T-helper 2 cell treated with Interferon-gamma antibody and Interleukin-4, amounts not matched to agents 100 ng/mL and 5 ng/mL, for 36 hours (primary cell): ENCODE measurements around the gene DCP1A. TPM values are rescaled to one million over a fixed set of nuclear protein-coding genes. Genes with fewer than 3 reads are reported as not detected.

ENCODE experiments used
- intact Hi-C: fragments of 100-400 bp; cut with micrococcal nuclease; formaldehyde crosslinking; loops from one replicate; pipeline ENCODE4 v1.15.1; 2023
- total RNA-seq: library from RNA; stranded (reverse); gene quantifications from 2 replicates; pipeline ENCODE4 v1.2.3, GENCODE V29; 2022

The DCP1A gene
- total RNA-seq, 1 donor from 2014 or later = 30.7 TPM

DNA sequence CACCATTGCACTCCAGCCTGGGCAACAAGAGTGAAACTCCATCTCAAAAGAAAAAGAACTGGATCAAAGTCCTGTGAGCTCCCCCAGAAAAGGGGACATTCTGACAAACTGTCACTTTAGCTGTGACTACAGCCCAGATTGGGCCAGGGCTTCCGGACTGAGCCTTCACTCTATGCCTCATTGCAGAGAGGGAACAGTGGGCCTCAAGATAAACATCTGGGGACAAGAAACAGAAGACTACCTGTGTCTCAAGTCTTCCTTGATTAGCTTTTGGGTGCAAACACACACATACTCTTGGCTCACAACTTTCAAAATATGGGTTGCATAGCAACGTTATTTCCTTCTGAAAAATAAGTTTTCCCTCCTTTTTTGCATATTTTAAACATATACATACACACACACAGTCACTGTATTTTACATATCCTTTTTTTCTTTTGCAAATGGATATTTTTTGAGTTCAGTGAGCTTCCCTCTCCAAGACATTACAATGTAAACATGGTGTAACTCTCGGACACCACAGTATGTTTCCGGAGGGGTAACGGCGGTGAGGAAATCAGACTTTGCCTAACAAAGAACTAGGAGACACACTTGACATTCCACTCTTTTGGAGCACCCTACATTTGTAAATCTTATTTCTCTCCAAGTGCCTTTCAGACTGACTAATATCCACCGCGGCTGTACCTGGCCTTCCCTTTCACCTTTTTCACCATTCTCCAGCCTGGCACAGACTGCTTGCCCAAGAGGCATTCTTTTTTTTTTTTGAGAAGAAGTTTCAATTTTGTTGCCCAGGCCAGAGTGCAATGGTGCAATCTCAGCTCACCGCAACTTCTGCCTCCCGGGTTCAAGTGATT, 95.0 kb downstream of the DCP1A start:
- intact Hi-C loops = loop anchor here (10.0 kb wide), 1 partner anchor 568 kb away; the partner anchor contains the start of genes GNL3 and PBRM1

DNA sequence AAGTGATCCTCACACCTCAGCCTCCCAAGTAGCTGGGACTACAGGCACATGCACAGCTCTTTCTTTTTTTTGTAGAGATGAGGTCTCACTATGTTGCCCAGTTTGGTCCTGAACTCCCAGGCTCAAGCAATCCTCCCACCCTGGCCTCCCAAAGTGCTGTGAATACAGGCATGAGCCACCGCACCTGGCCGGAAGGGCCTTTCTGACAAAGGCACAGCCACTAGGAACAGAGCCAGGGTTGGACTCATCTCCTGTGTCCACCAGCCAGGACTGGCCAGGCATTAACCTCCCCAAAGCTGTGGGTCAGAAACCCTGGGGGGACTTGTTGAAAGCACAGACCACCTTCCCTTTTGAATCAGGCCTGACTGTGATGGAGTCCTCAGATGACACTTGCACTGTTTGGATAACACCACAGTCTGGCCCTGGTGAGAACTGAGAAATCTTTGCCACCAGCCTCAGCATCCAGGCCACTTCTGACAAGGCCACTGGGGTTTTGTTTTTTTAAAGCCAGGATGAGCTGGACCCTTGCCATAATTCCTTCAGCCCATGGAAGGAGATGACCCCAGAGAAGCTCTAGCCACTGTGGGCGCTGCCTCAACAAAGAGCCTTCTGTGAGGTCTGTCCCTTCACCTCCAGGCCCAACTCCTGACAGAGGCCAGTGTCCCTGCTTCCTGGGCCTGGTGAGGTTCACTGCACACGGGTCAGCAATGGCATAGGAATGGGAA, 96.3 kb downstream of the DCP1A start:
- intact Hi-C loops = loop anchor here (10.0 kb wide), 1 partner anchor 566 kb away; the partner anchor contains the start of genes GNL3 and PBRM1

DNA sequence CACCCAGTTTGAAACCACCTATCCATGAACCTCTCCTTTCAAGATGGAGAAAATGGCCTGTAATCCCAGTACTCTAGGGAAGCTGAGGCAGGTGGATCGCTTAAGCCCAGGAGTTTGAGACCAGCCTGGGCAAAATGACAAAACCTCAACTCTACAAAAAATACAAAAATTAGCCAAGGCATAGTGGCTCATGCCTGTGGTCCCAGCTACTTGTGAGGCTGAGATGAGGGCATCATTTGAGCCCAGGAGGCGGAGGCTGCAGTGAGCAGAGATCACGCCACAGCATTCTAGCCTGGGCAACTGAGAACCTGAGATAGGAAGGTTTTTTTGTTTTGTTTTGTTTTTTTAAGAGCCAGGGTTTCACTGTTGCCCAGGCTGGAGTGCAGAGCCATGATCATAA, 96.9 kb downstream of the DCP1A start:
- intact Hi-C loops = loop anchor here (10.0 kb wide), 1 partner anchor 566 kb away; the partner anchor contains the start of genes GNL3 and PBRM1

DNA sequence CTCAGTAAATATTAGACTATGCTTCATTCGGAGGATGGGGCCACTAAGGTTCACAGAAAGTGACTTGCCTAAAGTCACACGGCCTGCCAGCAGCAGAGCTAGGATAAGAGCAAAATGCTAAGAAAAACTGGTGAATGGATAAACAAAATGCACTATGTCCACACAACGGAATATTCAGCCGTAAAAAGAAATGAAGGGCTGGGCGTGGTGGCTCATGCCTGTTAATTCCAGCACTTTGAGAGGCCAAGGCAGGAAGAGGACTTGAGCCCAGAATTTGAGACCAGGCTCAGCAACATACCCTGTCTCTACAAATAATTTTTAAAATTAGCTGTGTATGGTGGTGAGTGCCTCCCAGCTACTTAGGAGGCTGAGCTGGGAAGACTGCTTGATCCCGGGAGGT, 99.2 kb downstream of the DCP1A start:
- intact Hi-C loops = no loop called here

DNA sequence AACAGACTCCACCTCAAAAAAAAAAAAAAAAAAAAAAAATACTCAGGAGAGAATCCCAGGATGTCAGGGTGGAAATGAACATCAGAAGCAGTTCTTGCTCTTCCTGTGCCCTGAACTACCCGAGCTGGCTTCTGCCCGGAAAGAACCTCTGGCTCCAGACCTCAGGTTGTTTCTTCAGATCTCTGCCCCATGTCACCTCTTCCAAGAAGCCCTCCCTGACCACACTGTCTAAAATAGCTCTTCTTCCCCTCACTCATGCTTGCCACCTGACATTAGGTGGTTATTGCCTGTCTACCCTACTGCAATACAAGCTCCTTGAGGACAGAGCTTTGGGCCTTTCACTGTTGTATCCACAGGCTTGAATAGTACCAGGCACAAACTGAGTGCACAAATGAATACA, 99.7 kb downstream of the DCP1A start:
- intact Hi-C loops = no loop called here

DNA sequence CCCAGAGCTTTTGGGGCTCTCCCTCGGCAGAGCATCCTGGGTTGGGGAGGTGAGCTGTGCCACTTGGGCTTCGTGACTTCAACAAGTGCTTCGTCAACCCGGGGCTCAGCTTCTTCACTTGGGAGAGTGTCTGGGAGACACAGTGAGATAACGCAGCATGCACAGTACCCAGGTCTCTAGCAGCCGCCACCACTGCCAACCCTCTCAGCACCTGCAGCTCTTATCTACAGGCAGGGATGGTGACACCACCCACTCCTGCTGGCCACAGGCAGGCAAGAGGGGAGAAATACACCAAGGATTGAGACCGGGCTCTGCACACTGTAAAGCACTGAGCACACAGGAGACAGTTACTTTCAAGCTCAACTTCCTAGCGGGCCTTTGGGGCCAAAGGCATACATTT, 103.1 kb downstream of the DCP1A start:
- intact Hi-C loops = no loop called here

DNA sequence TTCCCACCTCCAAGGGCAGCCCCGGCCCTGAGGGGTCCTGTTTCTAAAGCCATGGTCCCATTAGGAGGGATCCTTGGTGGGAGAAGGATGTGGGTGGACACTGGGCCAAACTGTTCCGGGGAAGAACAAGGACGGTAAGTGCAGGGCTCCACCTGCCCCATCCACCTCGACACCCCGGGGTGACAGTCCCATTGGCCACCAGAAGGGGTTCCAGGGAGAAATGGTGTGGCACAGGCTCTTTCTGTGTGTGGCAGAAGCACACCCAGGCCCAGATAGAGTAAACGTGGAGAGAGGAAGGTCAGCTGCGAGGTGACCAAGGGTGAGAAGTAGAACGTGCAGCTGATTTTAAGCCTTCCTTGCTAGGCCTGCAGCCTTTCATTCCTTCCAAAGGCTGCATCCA, 103.6 kb downstream of the DCP1A start:
- intact Hi-C loops = no loop called here

DNA sequence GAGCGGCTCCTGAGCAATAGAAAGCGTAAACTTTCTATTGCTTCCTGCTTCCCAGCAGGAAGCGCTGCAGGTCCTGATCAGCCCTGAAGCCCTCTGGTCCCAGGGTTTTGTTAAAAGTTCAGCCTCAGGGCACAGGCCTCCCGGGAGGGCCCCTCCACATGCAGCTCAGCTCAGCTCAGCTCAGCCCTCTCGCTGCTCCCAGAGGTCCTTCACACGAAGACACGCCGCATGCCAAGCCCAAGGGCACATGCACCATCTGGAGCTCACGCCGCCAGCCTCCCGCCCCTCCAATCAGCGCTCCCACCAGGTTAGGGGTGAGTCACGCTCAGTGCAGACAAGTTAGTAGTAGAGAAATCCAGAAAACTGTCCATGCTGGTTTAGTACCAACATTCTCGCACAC, 104.2 kb downstream of the DCP1A start:
- intact Hi-C loops = no loop called here

DNA sequence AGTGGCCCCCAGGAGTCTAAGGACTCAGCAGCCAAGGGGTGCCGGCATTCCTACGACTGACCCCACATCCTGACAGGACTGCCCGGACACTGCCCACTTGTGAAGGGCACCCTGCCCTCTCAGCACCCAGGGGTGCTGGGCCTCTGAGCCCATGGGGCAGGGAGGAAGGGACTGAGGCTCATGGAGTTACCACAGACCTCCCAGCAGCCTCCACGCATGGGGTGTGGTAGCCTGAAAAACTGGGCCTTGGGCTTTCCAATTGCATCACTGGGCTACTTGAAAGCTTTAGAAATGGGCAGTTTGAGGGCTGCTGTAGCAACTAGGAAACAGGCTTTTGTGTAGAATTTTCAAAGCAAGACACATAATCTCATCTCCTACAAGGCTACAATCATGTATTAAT, 104.7 kb downstream of the DCP1A start:
- intact Hi-C loops = no loop called here

DNA sequence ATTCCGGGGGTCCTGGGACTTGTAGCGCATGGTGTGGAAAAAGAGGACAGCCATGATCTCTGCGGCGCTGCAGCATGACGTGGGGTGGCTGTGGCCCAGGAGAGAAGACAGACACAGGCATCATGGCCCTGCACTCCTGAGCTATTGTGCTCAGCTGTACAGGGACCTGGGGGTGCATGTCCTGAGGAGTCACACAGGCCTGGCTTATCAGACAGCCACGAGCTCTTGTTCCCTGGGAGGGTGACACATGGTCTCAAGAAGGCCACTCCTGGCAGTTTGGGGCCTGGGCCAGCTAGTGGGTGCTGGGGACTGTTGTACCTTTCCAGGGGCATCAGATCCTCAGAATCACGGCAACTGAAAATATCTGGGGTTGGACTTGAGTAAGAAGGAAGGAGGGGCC, 105.2 kb downstream of the DCP1A start:
- intact Hi-C loops = no loop called here

DNA sequence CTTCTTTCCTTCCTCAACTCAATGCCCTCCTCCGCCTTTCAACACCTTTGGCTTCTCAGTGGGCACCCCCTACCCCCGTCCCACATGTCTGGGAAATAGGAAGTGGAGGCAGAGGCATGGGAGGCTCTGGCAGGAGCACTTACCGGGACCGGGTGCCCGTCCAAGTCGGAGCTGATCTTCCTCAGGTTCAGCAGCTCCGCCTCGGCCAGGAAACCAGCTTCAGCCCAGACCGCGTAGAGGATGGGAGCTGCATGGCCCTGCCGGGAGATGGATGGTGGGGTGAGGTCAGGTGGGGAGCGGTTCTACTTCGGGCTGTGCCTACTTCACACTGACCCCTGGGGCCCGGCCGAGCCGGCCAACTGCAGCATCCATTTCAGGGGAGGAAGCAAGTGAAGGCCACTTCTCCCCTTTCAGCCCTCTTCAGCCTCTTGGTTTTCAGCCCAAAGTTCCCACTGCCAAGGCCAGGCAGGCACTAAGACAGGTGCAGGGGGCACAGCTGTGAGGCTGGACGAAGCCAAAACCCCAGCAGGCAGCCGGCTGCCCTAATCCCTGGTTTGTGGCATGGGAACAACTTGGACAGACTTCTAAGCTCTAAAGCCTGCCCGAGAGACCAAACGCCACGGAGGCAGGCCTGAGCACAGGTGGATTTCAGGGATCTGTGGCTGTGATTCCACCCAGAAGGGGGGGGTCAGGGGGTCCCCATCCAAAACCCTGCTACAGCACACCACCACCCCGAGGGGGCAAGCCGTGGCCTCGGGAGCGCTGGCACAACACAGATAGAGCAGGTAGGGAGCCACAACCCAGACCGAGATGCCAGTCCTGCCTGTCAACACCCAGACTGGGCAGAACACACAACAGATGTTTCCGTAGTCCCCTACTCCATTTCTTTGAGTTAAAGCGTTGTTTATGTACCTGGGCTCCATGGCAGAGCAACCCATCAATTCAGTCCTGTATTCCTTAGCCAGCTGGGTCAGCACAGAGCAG, 106.1 kb downstream of the DCP1A start:
- intact Hi-C loops = no loop called here

DNA sequence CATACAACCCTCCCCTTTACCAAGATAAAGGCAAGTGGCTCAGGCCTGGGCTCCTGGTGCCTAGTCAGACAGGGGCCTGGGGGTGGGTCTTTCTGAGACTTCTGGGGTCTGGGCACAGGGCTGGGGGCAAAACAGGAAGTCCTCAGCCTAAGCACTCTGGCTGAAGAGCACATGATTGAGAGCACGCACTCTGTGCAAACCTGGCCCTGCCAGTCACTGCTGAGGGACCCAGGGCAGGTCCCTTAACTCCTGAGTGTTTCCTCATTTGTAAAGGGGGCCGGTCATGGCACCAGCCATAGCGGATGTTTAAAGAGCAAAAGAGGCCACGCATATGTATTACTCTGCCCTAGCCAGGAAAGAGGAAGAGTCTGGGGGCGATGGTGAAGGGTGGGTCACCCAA, 107.5 kb downstream of the DCP1A start:
- intact Hi-C loops = no loop called here

DNA sequence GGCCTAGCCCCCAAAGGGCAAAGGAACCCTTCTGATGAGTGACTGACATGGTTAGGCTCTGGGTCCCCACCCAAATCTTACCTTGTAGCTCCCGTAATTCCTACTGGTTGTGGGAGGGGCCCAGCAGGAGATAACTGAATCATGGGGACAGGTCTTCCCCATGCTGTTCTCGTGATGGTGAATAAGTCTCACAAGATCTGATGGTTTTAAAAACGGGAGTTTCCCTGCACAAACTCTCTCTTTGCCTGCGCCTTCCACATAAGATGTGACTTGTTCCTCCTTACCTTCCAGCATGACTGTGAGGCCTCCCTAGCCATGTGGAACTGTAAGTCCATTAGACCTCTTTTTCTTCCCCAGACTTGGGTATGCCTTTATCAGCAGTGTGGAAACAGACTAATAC, 108.5 kb downstream of the DCP1A start:
- intact Hi-C loops = no loop called here

DNA sequence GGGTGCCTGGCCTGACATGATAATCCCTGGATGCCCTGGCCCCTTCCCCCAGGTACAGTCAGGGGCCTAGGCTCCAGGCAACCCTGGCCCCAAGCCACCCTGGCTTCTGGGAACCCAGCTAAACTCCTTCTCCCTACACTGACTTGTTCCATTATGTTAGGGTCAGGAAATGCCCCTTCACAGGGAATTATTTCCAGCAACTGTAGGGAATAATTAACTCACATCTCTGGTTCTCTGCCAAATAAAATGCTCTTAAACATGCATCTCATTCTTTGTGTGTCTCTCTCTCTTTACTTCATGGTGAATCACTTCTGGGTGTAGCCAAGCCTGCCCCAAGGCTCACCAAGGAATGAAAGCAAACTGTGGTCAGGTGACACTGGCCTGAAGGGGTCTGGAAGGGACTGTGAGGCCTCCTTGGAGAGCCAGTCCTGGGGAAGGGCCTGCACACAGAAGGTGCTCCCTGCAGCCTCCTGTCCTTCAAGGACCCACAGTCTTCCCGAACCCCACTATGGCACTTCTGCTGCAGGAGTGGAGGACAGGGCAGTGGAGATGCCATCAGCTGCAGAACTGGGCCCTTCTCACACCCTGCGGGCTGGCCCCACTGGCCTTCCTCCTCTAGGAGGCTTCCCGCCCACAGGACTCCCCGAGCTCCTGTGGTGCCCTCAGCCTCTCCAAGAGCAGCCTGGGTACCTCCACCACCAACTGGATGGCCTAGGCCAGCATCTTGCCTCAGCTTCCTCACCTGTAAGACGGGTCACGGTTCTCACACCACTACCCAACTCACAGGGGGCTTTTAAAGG, 109.1 kb downstream of the DCP1A start:
- intact Hi-C loops = no loop called here

DNA sequence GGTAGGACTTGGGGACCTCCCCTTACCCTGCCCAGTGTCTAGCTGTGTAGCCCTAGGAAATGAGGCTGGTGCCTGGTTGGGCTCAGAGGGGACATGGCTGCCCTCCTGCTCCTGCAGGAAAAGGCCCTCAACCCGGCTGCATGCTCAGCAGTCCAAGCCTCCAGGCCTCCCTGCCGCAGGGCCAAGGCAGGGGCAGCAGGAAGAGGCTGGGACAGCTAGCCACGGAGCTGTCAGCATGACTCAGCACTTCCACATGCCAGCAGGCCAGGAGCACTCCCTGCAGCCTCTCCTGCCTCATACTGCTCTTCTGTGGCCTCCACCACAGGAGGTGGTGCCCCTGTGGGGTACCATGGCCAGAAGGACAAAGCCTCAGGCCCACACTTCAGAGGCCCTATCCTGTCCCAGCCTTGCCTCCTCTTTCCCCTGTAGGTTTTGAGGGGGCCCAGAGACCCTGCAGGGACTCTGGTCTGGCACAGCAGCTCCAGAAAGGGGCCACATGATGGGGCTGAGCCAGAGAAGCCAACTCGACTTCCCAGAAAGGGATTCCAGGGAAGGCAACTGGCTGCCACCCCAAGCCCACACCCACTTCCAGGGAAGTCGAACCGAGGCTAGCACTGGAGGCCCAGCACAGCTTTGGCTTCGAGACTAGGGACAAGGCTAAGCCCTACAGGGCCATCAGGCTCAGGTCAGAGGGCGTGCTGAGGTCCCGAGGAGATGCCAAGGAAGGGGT, 111.1 kb downstream of the DCP1A start:
- intact Hi-C loops = no loop called here

DNA sequence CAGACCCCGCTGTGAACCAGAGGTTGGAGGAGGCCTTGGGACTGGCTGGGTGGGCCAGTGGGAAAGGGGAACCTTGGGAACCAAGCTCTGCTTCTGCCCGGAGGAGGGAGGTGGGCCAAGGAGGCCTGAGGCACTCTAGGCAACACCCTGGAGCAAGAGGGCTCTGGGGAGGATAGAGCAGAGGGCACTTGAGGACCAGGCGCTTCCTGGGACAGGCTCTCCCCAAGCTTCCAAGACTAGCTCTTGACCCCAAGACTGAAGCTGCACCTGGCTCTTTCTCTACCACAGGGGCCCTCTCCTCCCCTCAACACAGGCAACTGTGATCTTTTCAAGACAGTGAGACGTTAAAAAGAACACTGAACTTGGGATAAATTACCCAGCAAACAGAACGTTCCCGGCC, 111.8 kb downstream of the DCP1A start:
- intact Hi-C loops = no loop called here

DNA sequence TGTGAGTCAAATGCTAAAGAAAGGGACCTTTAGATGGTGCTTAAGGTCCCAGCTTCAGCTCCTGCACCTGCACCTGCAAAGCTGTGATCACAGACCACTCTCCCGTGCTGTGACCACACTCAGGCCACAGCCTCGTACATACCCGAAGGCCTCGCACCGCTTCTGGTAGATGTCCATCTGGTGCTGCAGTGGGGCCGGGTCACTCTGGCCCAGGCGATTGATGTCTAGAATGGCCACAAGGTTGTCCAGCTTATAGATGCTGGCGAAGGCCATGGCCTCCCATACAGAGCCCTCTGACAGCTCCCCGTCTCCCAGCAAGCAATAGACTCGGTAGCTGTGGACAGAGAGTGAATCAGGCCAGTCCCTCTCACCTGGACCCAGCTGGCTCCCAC, 112.5 kb downstream of the DCP1A start:
- intact Hi-C loops = no loop called here

DNA sequence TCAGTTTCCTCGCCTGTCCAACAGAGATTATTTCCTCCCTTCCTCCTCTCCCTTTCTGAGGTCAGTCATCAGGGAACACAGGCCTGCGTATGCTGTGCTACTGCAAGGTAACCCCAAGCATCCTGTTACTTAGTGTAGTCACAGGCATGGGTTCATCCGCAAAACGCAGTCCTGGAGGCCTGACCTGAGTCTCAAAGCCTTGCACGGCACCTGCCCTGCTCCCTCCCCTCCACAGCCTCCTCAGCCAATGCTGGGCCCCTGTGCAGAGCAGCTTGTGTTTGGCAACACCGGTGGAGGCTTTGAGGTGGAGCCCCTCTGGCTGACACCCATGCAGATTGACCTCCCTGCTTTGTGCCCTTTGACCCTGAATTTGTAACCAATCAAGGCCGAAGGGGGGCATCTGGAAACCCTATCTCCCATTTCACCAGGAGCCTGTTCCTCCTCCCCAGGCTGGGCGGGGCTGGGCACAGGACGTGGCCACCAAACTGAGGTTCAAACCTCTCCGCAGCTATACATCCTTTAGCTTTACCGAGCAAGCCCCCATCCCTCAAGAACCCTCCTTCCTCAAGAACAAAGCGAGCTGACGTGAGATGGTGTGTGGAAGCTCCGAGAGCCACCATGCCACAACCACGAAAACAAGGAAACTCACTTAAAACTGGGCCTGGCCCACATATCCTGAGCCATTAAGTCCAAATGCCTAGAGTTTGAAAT, 113.1 kb downstream of the DCP1A start:
- intact Hi-C loops = no loop called here
